GM21423 (cell line): ENCODE data around the gene WDR31.

Source experiments
- ATAC-seq: cut with Tn5 transposase; IDR thresholded peaks from one replicate; pipeline ENCODE4 v1.9.1; 2021; ENCODE audit warnings: mild to moderate bottlenecking, moderate library complexity; ENCODE audit not compliant: unreplicated experiment

The WDR31 gene

GRCh38 chr9:113341712-113342410, 1.8 kb upstream of the WDR31 start:
- no peak for ATAC-seq

DNA sequence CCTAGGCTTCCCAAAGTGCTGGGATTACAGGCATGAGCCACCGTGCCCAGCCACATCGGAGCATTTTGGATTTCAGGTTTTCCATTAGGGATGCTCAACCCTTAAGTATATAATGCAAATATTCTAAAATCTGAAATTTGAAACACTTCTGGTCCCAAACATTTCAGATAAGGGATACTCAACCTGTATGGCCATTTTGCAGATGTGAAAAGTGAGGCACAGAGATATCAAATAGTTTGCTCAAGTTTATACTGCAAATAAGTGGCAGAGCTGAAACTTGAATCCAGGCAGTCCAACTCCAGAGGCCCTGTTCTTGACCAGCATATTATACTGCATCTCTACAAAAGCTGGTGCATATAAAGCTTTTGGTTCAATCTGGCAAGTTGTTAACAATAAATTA, 2.4 kb downstream of the WDR31 start:
- no peak for ATAC-seq

DNA sequence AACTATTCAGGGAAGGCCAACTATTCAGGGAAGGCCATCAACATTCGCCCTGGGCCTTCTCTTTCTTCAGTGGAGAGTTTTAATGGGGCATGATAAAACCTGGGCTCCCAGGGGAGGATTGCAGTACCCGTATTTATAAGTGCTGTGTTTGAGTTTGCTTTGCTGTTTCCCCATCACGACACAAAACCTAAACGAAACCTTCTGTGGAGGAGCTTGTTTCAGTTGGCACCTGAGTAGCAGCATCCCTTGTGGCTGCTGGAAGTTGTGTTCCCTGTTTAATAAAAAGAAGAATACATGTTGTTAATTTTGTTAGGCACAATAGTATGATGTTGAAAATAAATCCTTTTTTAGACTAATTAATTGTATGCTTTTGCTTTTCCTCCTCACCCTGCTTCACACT, 8.3 kb downstream of the WDR31 start:
- ATAC-seq = no peak

DNA sequence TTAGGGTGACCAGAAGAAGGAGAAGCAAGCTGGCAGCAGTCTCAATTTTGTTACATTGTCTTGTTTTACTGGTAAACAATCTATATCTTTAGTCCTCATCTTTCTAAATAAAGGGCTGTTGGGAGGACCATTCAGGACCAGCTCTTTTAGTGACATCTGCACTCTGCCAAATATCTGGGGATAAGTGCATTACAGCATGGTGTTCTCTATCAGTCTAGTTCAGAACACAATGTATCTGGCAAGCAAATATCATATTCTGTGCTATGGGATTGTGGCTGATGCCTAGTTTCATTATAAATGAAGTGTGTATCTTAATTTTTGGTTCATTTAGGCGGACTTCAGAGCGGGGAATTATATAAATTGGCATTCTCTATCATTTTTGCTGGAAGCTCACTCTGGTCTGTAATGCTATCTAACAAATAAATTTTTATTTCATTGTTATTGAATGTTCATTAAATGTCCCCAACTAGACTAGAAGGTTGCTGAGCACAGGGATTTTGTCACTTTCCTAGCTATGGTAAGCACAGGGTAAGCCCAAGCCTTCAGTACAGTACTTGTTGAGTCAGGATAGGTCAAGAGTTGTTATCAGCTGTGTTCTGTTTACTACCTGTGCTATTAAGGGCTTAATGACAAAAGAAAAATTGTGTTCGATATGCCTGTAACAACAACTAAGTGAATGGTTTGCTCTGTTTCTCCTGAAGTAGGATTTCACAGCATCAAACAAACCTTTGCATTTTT, 11.9 kb downstream of the WDR31 start:
- no peak for ATAC-seq

DNA sequence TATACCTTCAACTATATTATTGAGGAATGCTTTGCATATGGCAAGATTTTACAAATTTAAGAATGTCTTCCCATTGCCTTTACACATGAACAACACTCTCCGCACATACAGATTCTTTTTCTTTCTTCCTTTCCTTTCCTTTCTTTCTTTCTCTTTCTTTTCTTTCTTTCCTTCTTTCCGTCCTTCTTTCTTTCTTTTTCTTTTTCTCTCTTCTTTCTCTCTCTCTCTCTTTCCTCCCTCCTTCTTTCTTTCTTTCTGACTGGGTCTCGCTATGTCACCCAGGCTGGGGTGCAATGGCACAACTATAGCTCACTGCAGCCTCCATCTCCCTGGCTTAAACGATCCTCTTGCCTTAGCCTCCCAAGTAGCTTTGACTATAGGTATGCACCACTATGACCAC, 13.8 kb downstream of the WDR31 start:
- ATAC-seq = no peak

DNA sequence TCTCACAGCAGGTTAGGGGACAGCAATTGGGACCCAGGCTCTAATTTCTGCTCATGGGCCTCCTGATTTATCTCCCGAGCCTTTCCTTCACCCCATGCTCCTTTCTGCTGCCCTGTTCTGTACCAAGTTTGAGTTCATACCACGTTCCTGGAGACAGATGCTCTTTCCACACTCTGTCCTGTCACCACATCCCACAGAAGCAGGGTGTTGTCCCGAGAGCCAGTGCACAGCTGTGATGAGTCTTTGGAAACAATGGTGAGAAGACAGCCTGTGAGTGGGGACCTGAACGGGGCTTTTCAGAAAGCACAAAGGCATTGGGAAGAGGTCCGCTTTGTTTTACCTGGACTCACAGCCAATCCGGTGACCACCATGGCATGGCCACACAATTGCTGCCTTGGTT, 17.4 kb downstream of the WDR31 start:
- no peak for ATAC-seq

- ATAC-seq = no peak
Observed at GRCh38 chr9:113320051-113320450, 20.0 kb downstream of the WDR31 start.

GRCh38 chr9:113319054-113319453, 21.0 kb downstream of the WDR31 start:
- ATAC-seq = no peak

DNA sequence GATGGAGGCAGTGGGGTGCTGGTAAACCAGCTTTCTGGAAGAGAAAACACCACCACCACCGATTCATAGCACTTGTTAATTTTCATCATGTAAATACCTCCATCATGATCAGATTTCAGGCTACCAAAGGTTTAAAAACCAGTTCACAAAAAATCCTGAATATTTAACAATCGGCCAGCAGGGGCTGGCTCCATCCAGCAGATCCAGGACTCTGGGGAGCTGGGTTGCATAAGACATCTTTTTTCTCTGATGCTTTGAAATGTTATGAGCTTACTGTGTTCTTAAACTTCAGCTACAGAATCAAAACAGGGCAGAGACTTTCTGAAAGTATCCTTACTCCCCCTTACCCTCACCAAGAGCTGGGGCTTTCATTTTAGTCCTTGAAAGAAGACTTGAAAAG, 22.3 kb downstream of the WDR31 start:
- no peak for ATAC-seq

DNA sequence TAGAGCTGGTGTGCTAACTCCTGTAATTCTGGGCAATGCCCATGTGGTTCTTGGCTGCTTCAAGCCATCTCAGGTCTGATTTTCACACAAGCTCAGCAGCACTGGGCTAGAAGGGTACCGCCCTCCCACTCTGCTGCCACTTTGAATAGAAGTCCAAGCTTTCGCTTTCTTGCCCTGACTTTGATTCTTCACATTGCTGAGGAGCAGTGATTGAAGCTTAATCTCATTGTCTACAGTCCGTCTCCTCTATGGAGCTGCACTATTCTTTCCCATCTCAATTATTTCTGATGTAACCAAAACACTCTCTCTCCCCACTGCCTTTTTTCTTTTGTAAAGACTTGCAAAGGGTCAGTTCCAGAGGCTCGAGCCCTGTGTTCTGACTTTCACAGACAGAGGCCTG, 24.0 kb downstream of the WDR31 start:
- ATAC-seq = no peak

DNA sequence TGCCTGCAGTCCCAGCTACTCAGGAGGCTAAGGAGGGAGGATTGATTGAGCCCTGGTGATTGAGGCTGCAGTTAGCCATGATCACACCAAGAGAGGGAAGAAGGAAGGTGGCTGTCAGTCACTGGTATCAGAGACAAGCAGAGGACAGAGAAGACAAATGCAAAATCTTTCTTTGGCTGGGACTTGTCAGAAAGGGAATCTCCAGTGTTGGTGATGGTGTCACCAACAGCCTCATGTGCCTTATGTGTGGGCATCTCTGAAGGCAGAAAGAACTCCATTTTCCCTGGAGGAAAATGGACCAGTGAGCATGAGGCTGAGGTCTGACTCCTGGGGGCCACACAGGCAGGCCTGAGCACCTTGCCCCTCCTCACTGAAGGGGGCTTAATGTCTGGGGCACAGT, 24.8 kb downstream of the WDR31 start:
- no peak for ATAC-seq

GRCh38 chr9:113313261-113313660, 26.8 kb downstream of the WDR31 start:
- no peak for ATAC-seq

GRCh38 chr9:113311961-113312360, 28.1 kb downstream of the WDR31 start:
- ATAC-seq = no peak

DNA sequence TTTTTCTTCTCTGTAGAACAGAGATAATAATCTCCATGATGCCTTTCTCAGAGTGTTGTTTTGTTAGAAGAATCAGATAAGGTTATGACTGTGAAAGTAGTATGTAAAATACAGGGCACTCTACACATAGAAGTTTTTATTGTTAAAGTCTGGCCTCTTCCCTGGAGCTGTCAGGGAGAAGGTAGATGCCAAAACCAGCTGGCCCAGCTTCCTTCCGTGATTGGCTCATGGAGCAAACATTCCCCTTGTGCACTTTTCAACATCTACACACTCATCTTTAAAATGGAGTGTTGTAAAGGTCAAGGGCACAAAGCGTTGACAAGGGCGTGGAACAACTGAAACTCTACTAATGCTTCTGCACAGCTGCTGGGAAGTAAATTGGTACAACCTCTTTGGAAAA, 29.5 kb downstream of the WDR31 start:
- no peak for ATAC-seq

GRCh38 chr9:113309204-113309813, 30.8 kb downstream of the WDR31 start:
- ATAC-seq = no peak

GRCh38 chr9:113307396-113307975, 32.6 kb downstream of the WDR31 start:
- ATAC-seq = no peak

GRCh38 chr9:113306566-113306965, 33.5 kb downstream of the WDR31 start:
- ATAC-seq = no peak

- ATAC-seq = no peak
Observed at GRCh38 chr9:113302792-113303418, 37.2 kb downstream of the WDR31 start, which contains the start of gene RNF183. RNF183 (minus strand) TSS chr9:113303376; CDS start chr9:113298184, 5,192 bp downstream.

DNA sequence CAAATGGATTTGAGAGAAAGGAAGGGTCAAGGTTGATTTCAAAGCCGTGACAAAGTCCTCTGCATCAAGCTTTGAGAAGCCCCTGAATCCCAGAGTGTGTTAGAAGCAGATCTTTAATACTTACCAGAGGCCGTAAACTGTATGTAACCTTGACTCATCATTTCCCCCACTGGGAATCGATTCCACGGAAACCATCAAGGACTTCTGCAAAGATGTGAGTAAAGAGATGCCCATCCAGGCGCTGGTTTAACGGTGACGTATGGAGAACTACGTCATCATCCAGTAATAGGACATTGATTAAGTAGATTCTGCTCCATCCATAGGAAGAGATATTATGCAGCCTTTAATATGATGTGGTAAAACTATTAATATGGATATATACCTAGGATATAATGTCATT, 38.5 kb downstream of the WDR31 start:
- ATAC-seq = no peak

GRCh38 chr9:113299800-113300292, 40.2 kb downstream of the WDR31 start:
- ATAC-seq = no peak
